PC-3 (cell line): ENCODE measurements around the gene RIMBP2. TPM values are rescaled to one million over a fixed set of nuclear protein-coding genes. Genes with fewer than 3 reads are reported as not detected.

Experiments used
- ATAC-seq: fragments of 200-7000 bp; cut with Tn5 transposase; 2 replicates; pipeline ENCODE4 v1.9.1; 2020; ENCODE audit warnings: mild to moderate bottlenecking, moderate library complexity
- BruUV-seq: library from RNA; stranded (reverse); fragments of 400-500 nt; replicated peaks from 2 replicates; lab custom pipeline; 2021; lab: Mats Ljungman, UMichigan
- CTCF ChIA-PET: fragments of 300-600 bp; sonication (Branson Sonifier 250); formaldehyde crosslinking; loops from one replicate; lab custom pipeline; 2022; ENCODE audit warnings: antibody characterized with exemption; lab: Charles Lee
- POLR2A ChIA-PET: fragments of 300-600 bp; sonication (Branson Sonifier 250); formaldehyde crosslinking; loops from one replicate; lab custom pipeline; 2022; ENCODE audit warnings: antibody characterized with exemption; ENCODE audit not compliant: unreplicated experiment; lab: Charles Lee
- DNase-seq: peaks from one replicate; pipeline ENCODE4 v3.0.0-alpha.2; 2015
- H2AFZ ChIP-seq: fragments of 300-600 bp; sonication (generic); 2 replicates; pipeline ENCODE4 v1.6.0; 2016; ENCODE audit warnings: antibody characterized with exemption, low read length
- H3F3A ChIP-seq: fragments of 300-600 bp; sonication (generic); one replicate; pipeline ENCODE4 v1.6.0; 2017; ENCODE audit warnings: antibody characterized with exemption, low read length, control low read depth, mild to moderate bottlenecking; ENCODE audit not compliant: unreplicated experiment
- H3K27ac ChIP-seq: fragments of 300-600 bp; sonication (generic); 2 replicates; pipeline ENCODE4 v1.5.1; 2016; ENCODE audit warnings: mild to moderate bottlenecking, low read length
- H3K27me3 ChIP-seq: fragments of 300-600 bp; sonication (generic); 2 replicates; pipeline ENCODE4 v1.6.1; 2016; ENCODE audit warnings: low read length, mixed read lengths
- H3K36me3 ChIP-seq: fragments of 300-600 bp; sonication (generic); 2 replicates; pipeline ENCODE4 v1.6.1; 2016; ENCODE audit warnings: low read depth, mixed run types, low read length, mixed read lengths
- H3K4me1 ChIP-seq: fragments of 300-600 bp; sonication (generic); 2 replicates; pipeline ENCODE4 v1.5.1; 2016; ENCODE audit warnings: low read length; ENCODE audit not compliant: insufficient read depth
- H3K4me2 ChIP-seq: fragments of 300-600 bp; sonication (generic); 2 replicates; pipeline ENCODE4 v1.6.0; 2016; ENCODE audit warnings: low read length
- H3K4me3 ChIP-seq: fragments of 300-600 bp; sonication (generic); 2 replicates; pipeline ENCODE4 v1.5.1; 2016; ENCODE audit warnings: mild to moderate bottlenecking, low read length, mixed read lengths
- H3K79me2 ChIP-seq: fragments of 300-600 bp; sonication (generic); 2 replicates; pipeline ENCODE4 v1.6.1; 2017; ENCODE audit warnings: low read length, mixed read lengths
- H3K9ac ChIP-seq: fragments of 300-600 bp; sonication (generic); 2 replicates; pipeline ENCODE4 v1.6.0; 2016; ENCODE audit warnings: mild to moderate bottlenecking, low read length
- H3K9me2 ChIP-seq: fragments of 300-600 bp; sonication (generic); replicated peaks from 2 replicates; pipeline ENCODE4 v1.6.1; 2016; ENCODE audit warnings: mixed run types, low read length, mixed read lengths
- H3K9me3 ChIP-seq: fragments of 300-600 bp; sonication (generic); 2 replicates; pipeline ENCODE4 v1.6.1; 2016; ENCODE audit warnings: low read length, mixed read lengths
- H4K20me1 ChIP-seq: fragments of 300-600 bp; sonication (generic); 2 replicates; pipeline ENCODE4 v1.6.1; 2016; ENCODE audit warnings: low read length, mixed read lengths
- CTCF ChIP-seq: fragments of 300-600 bp; sonication (generic); conservative IDR thresholded peaks from 2 replicates; pipeline ENCODE4 v1.5.1; 2017; ENCODE audit warnings: antibody characterized with exemption, low read depth, mild to moderate bottlenecking, low read length
- EZH2 ChIP-seq: fragments of 300-600 bp; sonication (generic); IDR thresholded peaks from one replicate; pipeline ENCODE4 v1.6.1; 2017; ENCODE audit warnings: antibody characterized with exemption, mild to moderate bottlenecking, low read length; ENCODE audit not compliant: unreplicated experiment
- EZH2phosphoT487 ChIP-seq: fragments of 300-600 bp; sonication (generic); IDR thresholded peaks from 2 replicates; pipeline ENCODE4 v1.6.1; 2018; ENCODE audit warnings: mild to moderate bottlenecking, antibody characterized with exemption, low read length, borderline replicate concordance
- intact Hi-C: fragments of 100-400 bp; cut with micrococcal nuclease; formaldehyde crosslinking; loops from 2 replicates; pipeline ENCODE4 v1.9.0; 2023
- total RNA-seq: library from RNA; depleted of rRNA; stranded (reverse); fragments of >200 nt; gene quantifications from 2 replicates; pipeline ENCODE4 v1.2.3, GENCODE V29; 2014

Gene RIMBP2
- total RNA-seq, 1 experiment from 2014 or later = not detected

DNA sequence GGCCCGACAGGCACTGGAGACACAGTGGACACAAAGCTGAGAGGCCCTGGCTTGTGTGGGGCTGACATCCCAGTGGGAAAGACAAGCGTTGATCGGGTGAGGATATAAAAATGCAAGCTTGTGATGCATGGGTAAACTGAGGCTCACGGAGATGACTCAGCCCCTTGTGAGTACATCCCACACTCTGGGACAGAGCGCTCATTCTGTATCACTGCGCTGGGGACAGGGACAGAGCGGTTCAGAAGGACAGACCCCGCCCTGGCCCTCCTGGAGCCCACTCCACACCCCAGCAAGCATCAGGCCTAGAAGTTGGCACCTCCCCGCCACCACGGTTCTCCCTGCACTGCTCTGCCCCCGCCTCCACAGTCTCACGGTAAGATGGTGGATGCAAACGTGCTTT, 222.1 kb downstream of the RIMBP2 start:
- intact Hi-C loops = no loop called here
- no TSS peak for BruUV-seq

GRCh38 chr12:130491421-130492357, 224.4 kb downstream of the RIMBP2 start:
- Histone ChIP-seq H3K4me2 (no peak overlapping the region), H3K79me2 (no peaks in the 10 kb centered on the region), H2AFZ (no peak overlapping the region), H3K4me1 (no peaks in the 10 kb centered on the region), H4K20me1 (no peaks in the 10 kb centered on the region), H3K9me2 (no peaks in the 10 kb centered on the region), H3K36me3 (no peaks in the 10 kb centered on the region), H3K9ac (no peak overlapping the region), H3K9me3 (no peaks in the 10 kb centered on the region), H3K27me3 (no peaks in the 10 kb centered on the region), H3K27ac (no peak overlapping the region), H3F3A (no peaks in the 10 kb centered on the region), H3K4me3 (no peak overlapping the region)
- TF ChIP-seq EZH2 (no peak), EZH2phosphoT487 (no peak), CTCF (no peak)
- ChIA-PET CTCF (no interaction called here), POLR2A (no interaction called here)
- ATAC-seq (no peak), DNase-seq (no peak)
- intact Hi-C loops = no loop called here
- BruUV-seq = no TSS peak

More for the DNA sequence above, 222.1 kb downstream of the RIMBP2 start:
- Histone ChIP-seq H3K9ac (no peak overlapping the region), H4K20me1 (no peaks in the 10 kb centered on the region), H3K27me3 (no peaks in the 10 kb centered on the region), H3K4me3 (no peak overlapping the region), H3F3A (no peaks in the 10 kb centered on the region), H3K79me2 (no peaks in the 10 kb centered on the region), H3K9me3 (no peaks in the 10 kb centered on the region), H3K27ac (no peak overlapping the region), H3K4me2 (no peak overlapping the region), H3K4me1 (no peaks in the 10 kb centered on the region), H3K9me2 (no peaks in the 10 kb centered on the region), H2AFZ (no peak overlapping the region), H3K36me3 (no peaks in the 10 kb centered on the region)
- ATAC-seq (no peak), DNase-seq (no peak)
- CTCF ChIA-PET = no interaction called here
- POLR2A ChIA-PET = no interaction called here
- TF ChIP-seq CTCF = no peak

GRCh38 chr12:130490674-130491073, 225.4 kb downstream of the RIMBP2 start:
- H3K27ac ChIP-seq = no peak overlapping the region
- no peak overlapping the region for H3K4me3 ChIP-seq
- intact Hi-C loops = no loop called here
- no peaks in the 10 kb centered on the region for H3K9me3 ChIP-seq
- H4K20me1 ChIP-seq = no peaks in the 10 kb centered on the region
- H3K79me2 ChIP-seq = no peaks in the 10 kb centered on the region
- no peaks in the 10 kb centered on the region for H3K36me3 ChIP-seq
- ChIA-PET POLR2A (no interaction called here), CTCF (no interaction called here)
- no peaks in the 10 kb centered on the region for H3F3A ChIP-seq
- no peaks in the 10 kb centered on the region for H3K27me3 ChIP-seq
- no peak overlapping the region for H3K4me2 ChIP-seq
- H3K9ac ChIP-seq = no peak overlapping the region
- TF ChIP-seq EZH2 = no peak
- no peak for TF ChIP-seq EZH2phosphoT487
- no peak for TF ChIP-seq CTCF
- no peaks in the 10 kb centered on the region for H3K9me2 ChIP-seq
- no peak for ATAC-seq
- no peak overlapping the region for H2AFZ ChIP-seq
- DNase-seq = no peak
- H3K4me1 ChIP-seq = no peaks in the 10 kb centered on the region
- BruUV-seq = no TSS peak
